Trophoblast cell (in vitro differentiated cells and primary cell): ENCODE results near the gene TNS3.

Experiments used
- DNase-seq, 2 donors: peaks; one replicate each; pipeline ENCODE4 v3.0.0-alpha.2; 2016
- H2AFZ ChIP-seq: 2 replicates; pipeline ENCODE4 v1.6.1; 2013; ENCODE audit warnings: low read length, moderate library complexity, mild to moderate bottlenecking; ENCODE audit not compliant: insufficient read depth, poor library complexity
- H2AK5ac ChIP-seq: 2 replicates; pipeline ENCODE4 v1.6.1; 2013; ENCODE audit warnings: mild to moderate bottlenecking, low read length
- H2BK120ac ChIP-seq: 2 replicates; pipeline ENCODE4 v1.6.1; 2013; ENCODE audit warnings: low read length, mild to moderate bottlenecking, moderate library complexity; ENCODE audit not compliant: insufficient read depth, poor library complexity
- H2BK12ac ChIP-seq: 2 replicates; pipeline ENCODE4 v1.6.1; 2013; ENCODE audit warnings: mild to moderate bottlenecking, low read length, moderate library complexity
- H2BK5ac ChIP-seq: 2 replicates; pipeline ENCODE4 v1.6.1; 2013; ENCODE audit warnings: low read length, low read depth, moderate library complexity, mild to moderate bottlenecking; ENCODE audit not compliant: poor library complexity
- H3K14ac ChIP-seq: 2 replicates; pipeline ENCODE4 v1.6.1; 2013; ENCODE audit warnings: mild to moderate bottlenecking, low read length
- H3K18ac ChIP-seq: 2 replicates; pipeline ENCODE4 v1.6.1; 2013; ENCODE audit warnings: mild to moderate bottlenecking, low read length
- H3K23ac ChIP-seq: 2 replicates; pipeline ENCODE4 v1.6.1; 2013; ENCODE audit warnings: low read length
- H3K27ac ChIP-seq: 2 replicates; pipeline ENCODE4 v1.5.1; 2013; ENCODE audit warnings: low read depth, mild to moderate bottlenecking, inconsistent platforms, low read length, moderate library complexity
- H3K27me3 ChIP-seq: 2 replicates; pipeline ENCODE4 v1.6.1; 2013; ENCODE audit warnings: inconsistent platforms, mild to moderate bottlenecking, low read length, moderate library complexity; ENCODE audit not compliant: insufficient read depth
- H3K36me3 ChIP-seq, 2 experiments: 1 replicate in 1 of 2; 2 replicates in 1 of 2; pipeline ENCODE4 v1.6.1; 2013; ENCODE audit warnings: low read length in 2 of 2, mild to moderate bottlenecking in 2 of 2, moderate library complexity in 1 of 2; ENCODE audit not compliant: insufficient read depth in 2 of 2, control insufficient read depth in 1 of 2
- H3K4ac ChIP-seq: 2 replicates; pipeline ENCODE4 v1.6.1; 2013; ENCODE audit warnings: low read depth, mild to moderate bottlenecking, low read length, moderate library complexity
- H3K4me1 ChIP-seq, 2 experiments: 1 replicate in 1 of 2; 2 replicates in 1 of 2; pipeline ENCODE4 v1.6.1; 2013; ENCODE audit warnings: low read length in 2 of 2, mild to moderate bottlenecking in 2 of 2, moderate library complexity in 1 of 2; ENCODE audit not compliant: insufficient read depth in 2 of 2, control insufficient read depth in 1 of 2
- H3K4me2 ChIP-seq: 2 replicates; pipeline ENCODE4 v1.6.1; 2013; ENCODE audit warnings: inconsistent platforms, mild to moderate bottlenecking, low read length, moderate library complexity
- H3K4me3 ChIP-seq: 2 replicates; pipeline ENCODE4 v1.5.1; 2013; ENCODE audit warnings: mild to moderate bottlenecking, low read depth, low read length, inconsistent platforms
- H3K79me1 ChIP-seq: one replicate; pipeline ENCODE4 v1.6.1; 2013; ENCODE audit warnings: low read length
- H3K79me2 ChIP-seq: 2 replicates; pipeline ENCODE4 v1.6.1; 2013; ENCODE audit warnings: low read length, mild to moderate bottlenecking; ENCODE audit not compliant: control insufficient read depth, insufficient read depth, poor library complexity
- H3K9ac ChIP-seq: 2 replicates; pipeline ENCODE4 v1.6.1; 2013; ENCODE audit warnings: mild to moderate bottlenecking, low read length
- H3K9me3 ChIP-seq: 2 replicates; pipeline ENCODE4 v1.6.1; 2013; ENCODE audit warnings: low read depth, mild to moderate bottlenecking, control low read depth, inconsistent platforms, low read length; ENCODE audit not compliant: insufficient read depth
- H4K12ac ChIP-seq: 2 replicates; pipeline ENCODE4 v1.6.1; 2013; ENCODE audit warnings: low read depth, mild to moderate bottlenecking, low read length, moderate library complexity
- H4K8ac ChIP-seq: 2 replicates; pipeline ENCODE4 v1.6.1; 2013; ENCODE audit warnings: low read depth, mild to moderate bottlenecking, low read length, moderate library complexity
- H4K91ac ChIP-seq: one replicate; pipeline ENCODE4 v1.6.1; 2013; ENCODE audit warnings: low read depth, mild to moderate bottlenecking, low read length, moderate library complexity
- WGBS: extraction: QIAGEN DNeasy Blood & Tissue Kit; methylation state at CpG from one replicate; pipeline ENCODE4 v1.1.7; 2013; ENCODE audit warnings: missing lambda C conversion rate; ENCODE audit not compliant: insufficient read length, insufficient coverage; ENCODE audit errors: extremely low coverage; 5-methylcytosine and 5-hydroxymethylcytosine counted together

The TNS3 gene

DNA sequence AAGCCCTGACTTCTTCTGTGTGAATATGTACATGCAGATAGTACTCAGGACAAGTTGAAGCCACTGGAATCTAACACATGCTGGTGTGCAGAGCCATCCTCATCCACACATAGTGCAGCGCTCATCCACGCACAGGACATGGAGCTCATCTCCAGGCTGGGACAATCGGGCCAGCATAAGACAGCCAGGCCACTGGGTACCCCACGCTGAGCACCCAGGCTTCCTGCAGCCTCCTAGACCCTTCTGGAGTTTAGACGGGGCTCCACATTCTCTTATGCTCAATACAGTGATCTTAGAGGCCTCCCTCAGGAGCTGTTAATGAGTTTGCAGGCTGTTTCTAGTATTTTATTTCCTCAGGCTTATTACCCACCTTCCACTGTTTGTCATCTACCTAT lies 238.9 kb downstream of the TNS3 start:
- no peak overlapping the region for H2BK5ac ChIP-seq
- peaks cover 44 to 55% of the 10 kb centered on the region in 2 experiments for H3K36me3 ChIP-seq
- H3K4me2 ChIP-seq = no peak overlapping the region
- H3K9ac ChIP-seq = no peak overlapping the region
- no peak overlapping the region for H3K23ac ChIP-seq
- H2BK120ac ChIP-seq = no peak overlapping the region
- DNase-seq = no peak
- no peak overlapping the region for H2BK12ac ChIP-seq
- no peak overlapping the region for H3K4me3 ChIP-seq
- H3K27me3 ChIP-seq = no peaks in the 10 kb centered on the region
- peaks cover 1% of the 10 kb centered on the region for H3K79me2 ChIP-seq
- H2AK5ac ChIP-seq = no peak overlapping the region
- H3K4me1 ChIP-seq = no peaks in the 10 kb centered on the region
- H3K27ac ChIP-seq = no peak overlapping the region
- H2AFZ ChIP-seq = no peak overlapping the region
- peaks cover 4% of the 10 kb centered on the region for H3K9me3 ChIP-seq
- H3K18ac ChIP-seq = no peak overlapping the region
- H3K4ac ChIP-seq = no peak overlapping the region
- WGBS = no CpG with 5 or more reads among the region's 5 CpGs
- H3K14ac ChIP-seq = no peak overlapping the region
- H3K79me1 ChIP-seq = no peaks in the 10 kb centered on the region
- H4K8ac ChIP-seq = no peak overlapping the region
- H4K91ac ChIP-seq = no peak overlapping the region
- H4K12ac ChIP-seq = no peak overlapping the region

DNA sequence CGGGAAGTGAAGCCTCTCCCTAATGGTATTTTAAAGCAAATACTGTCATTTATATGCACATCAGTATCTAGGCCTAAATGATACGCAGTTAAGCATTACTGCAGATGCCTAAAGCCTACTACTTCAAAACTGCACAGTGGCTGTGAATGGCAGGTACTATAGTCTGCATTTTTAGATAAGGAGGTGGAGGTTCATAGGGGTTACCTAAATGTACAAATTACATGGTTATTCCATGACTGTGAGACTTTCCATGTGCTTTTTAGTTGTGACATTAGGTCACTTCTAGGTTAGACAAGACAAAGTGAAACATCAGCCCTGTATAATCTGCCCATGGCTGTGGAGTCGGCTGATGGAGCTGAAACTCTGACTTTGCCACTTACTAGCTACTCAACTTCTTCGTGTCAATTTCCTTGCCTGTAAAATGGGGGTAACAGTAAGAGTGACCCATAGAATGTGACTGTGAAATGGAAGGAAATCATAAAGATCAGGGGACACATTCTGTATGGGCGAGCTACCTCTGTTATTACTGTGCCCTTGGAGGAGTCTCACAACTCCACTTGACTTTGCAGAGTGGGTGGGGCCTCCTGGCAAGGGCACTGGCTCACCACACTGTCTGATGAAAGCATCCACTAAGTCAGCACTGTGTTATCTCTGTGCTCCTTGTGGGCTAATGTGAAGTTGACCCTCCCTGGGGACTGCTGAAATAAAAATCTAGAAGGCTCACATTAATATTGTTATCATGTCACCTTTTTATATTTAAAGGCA lies 239.4 kb downstream of the TNS3 start:
- H4K12ac ChIP-seq = no peak overlapping the region
- H3K79me2 ChIP-seq = peaks cover under 1% of the 10 kb centered on the region
- no peak overlapping the region for H2BK5ac ChIP-seq
- no peak overlapping the region for H2BK12ac ChIP-seq
- no peak overlapping the region for H3K4me2 ChIP-seq
- H4K8ac ChIP-seq = no peak overlapping the region
- H3K4me3 ChIP-seq = no peak overlapping the region
- no peak overlapping the region for H4K91ac ChIP-seq
- H3K18ac ChIP-seq = no peak overlapping the region
- H3K9me3 ChIP-seq = peaks cover 4% of the 10 kb centered on the region
- peaks cover 40 to 52% of the 10 kb centered on the region in 2 experiments for H3K36me3 ChIP-seq
- H3K9ac ChIP-seq = no peak overlapping the region
- no peaks in the 10 kb centered on the region for H3K4me1 ChIP-seq
- no peak for DNase-seq
- H2AFZ ChIP-seq = no peak overlapping the region
- no peak overlapping the region for H2AK5ac ChIP-seq
- no peak overlapping the region for H3K27ac ChIP-seq
- H2BK120ac ChIP-seq = no peak overlapping the region
- no peaks in the 10 kb centered on the region for H3K79me1 ChIP-seq
- no peak overlapping the region for H3K4ac ChIP-seq
- no peak overlapping the region for H3K23ac ChIP-seq
- WGBS = no CpG with 5 or more reads among the region's 5 CpGs
- H3K14ac ChIP-seq = no peak overlapping the region
- no peaks in the 10 kb centered on the region for H3K27me3 ChIP-seq

DNA sequence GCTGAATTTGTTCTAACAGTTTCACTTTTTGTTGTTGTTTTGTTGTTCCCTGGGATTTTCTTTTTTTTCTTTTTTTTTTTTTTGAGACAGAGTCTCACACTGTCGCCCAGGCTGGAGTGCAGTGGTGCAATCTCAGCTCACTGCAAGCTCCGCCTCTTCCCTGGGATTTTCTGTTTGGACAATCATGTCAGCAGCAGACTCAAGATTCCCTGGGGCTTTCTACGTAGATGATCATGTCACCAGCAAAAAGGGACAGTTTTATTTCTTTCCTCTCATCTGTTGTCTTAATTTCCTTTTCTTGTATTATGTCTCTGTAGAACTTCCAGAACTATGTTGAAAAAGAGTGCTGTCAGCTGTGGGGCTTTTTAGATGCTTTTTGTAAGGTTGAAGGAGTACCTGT lies 241.4 kb downstream of the TNS3 start:
- no peak overlapping the region for H2AFZ ChIP-seq
- no peak overlapping the region for H2BK5ac ChIP-seq
- no peak overlapping the region for H3K18ac ChIP-seq
- H3K27me3 ChIP-seq = no peaks in the 10 kb centered on the region
- H3K4me1 ChIP-seq = no peaks in the 10 kb centered on the region
- H4K8ac ChIP-seq = no peak overlapping the region
- no peaks in the 10 kb centered on the region for H3K79me2 ChIP-seq
- H2BK120ac ChIP-seq = no peak overlapping the region
- no peak overlapping the region for H3K4ac ChIP-seq
- no peak overlapping the region for H3K14ac ChIP-seq
- peaks cover under 1% of the 10 kb centered on the region for H3K9me3 ChIP-seq
- no peaks in the 10 kb centered on the region for H3K79me1 ChIP-seq
- H3K36me3 ChIP-seq = peaks cover 37 to 49% of the 10 kb centered on the region in 2 experiments
- peak in 1 of 2 donors; percentile 47 for DNase-seq
- no peak overlapping the region for H3K9ac ChIP-seq
- no peak overlapping the region for H2AK5ac ChIP-seq
- no CpG with 5 or more reads among the region's 3 CpGs for WGBS
- H4K12ac ChIP-seq = no peak overlapping the region
- H4K91ac ChIP-seq = no peak overlapping the region
- no peak overlapping the region for H3K23ac ChIP-seq
- no peak overlapping the region for H2BK12ac ChIP-seq
- no peak overlapping the region for H3K27ac ChIP-seq
- H3K4me2 ChIP-seq = no peak overlapping the region
- H3K4me3 ChIP-seq = no peak overlapping the region

DNA sequence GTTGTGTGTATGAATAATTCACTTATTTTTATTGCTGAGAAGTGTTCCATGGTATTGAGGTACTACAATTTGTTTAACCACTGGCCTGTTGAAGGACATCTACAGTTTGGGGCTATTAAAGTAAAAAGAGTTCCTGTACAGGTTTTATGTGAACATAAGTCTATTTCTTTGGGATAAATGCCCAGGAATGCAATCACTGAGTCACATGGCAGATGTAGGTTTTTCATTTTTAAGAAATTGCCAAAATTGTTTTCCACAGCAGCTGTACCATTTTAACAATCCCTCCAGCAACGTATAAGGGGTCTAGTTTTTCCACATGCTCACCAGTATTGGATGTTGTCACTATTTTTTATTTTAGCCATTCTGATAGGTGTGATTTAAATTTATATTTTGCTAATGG lies 243.9 kb downstream of the TNS3 start:
- H2BK12ac ChIP-seq = no peak overlapping the region
- H3K4me1 ChIP-seq = no peaks in the 10 kb centered on the region
- H3K9ac ChIP-seq = no peak overlapping the region
- H2AK5ac ChIP-seq = no peak overlapping the region
- H3K27me3 ChIP-seq = no peaks in the 10 kb centered on the region
- no peaks in the 10 kb centered on the region for H3K79me1 ChIP-seq
- no CpG with 5 or more reads among the region's 1 CpG for WGBS
- no peak overlapping the region for H4K8ac ChIP-seq
- H3K23ac ChIP-seq = no peak overlapping the region
- H3K14ac ChIP-seq = no peak overlapping the region
- H2AFZ ChIP-seq = no peak overlapping the region
- no peak overlapping the region for H4K91ac ChIP-seq
- H3K36me3 ChIP-seq = peaks cover 30 to 39% of the 10 kb centered on the region in 2 experiments
- no peak overlapping the region for H3K27ac ChIP-seq
- no peak overlapping the region for H4K12ac ChIP-seq
- no peak overlapping the region for H3K4me3 ChIP-seq
- H3K9me3 ChIP-seq = no peaks in the 10 kb centered on the region
- H3K4me2 ChIP-seq = no peak overlapping the region
- no peak overlapping the region for H3K4ac ChIP-seq
- no peaks in the 10 kb centered on the region for H3K79me2 ChIP-seq
- H3K18ac ChIP-seq = no peak overlapping the region
- H2BK120ac ChIP-seq = no peak overlapping the region
- no peak overlapping the region for H2BK5ac ChIP-seq
- no peak for DNase-seq
